Epithelial cell of prostate (primary cell): ENCODE measurements around the gene LGALS7.
"Not testable (repeated sequence)": the region's sequence is repeated elsewhere in the genome, so short reads cannot be mapped to it uniquely, and the experiment has no call there.

Experiments used
- DNase-seq: peaks from one replicate; pipeline ENCODE4 v3.0.0-alpha.2; 2011; ENCODE audit warnings: low read depth, low spot score
- H3K27ac ChIP-seq: fragments of 450-650 bp; 2 replicates; pipeline ENCODE4 v1.5.1; 2017; ENCODE audit warnings: mild to moderate bottlenecking

Gene LGALS7

DNA sequence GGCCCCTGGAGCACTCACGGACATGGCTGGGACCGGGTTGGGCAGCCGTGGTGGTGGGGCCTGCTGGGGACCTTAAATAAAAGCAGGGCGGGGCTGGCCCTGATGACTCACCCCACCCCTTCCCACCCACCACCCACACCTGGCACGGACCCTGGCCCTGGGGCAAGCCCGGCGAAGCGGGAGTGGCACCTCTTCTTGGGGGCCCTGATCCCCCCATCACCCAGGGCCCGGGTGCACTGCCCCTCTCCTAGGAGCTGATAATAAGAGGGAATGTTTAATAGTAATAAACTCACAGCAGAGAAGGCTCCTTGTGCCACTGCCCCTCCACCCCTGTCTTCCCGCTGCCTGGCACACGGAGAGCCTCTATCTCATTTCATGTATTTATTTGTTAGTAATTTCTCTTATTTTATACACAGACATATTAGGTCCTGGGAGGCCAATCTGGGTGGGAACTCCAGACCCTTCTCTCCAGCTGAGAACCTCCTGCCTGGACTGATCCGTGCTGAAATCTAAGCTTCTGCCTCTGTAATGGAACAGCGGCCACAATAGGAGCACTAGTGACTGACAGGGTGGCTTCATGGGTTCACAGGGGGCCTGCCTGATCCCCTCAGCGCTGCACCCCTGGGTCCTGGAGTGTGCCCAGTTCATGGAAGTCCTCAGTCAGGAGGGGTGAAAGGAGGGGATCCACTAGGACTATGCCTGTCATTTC lies at the start of gene LGALS7:
LGALS7 (minus strand) TSS at position 49 of the 709 bp plus-strand sequence; CDS start at position 24, 25 bp downstream.
- no peak within 1 kb of the TSS for H3K27ac ChIP-seq
- DNase-seq = no peak

DNA sequence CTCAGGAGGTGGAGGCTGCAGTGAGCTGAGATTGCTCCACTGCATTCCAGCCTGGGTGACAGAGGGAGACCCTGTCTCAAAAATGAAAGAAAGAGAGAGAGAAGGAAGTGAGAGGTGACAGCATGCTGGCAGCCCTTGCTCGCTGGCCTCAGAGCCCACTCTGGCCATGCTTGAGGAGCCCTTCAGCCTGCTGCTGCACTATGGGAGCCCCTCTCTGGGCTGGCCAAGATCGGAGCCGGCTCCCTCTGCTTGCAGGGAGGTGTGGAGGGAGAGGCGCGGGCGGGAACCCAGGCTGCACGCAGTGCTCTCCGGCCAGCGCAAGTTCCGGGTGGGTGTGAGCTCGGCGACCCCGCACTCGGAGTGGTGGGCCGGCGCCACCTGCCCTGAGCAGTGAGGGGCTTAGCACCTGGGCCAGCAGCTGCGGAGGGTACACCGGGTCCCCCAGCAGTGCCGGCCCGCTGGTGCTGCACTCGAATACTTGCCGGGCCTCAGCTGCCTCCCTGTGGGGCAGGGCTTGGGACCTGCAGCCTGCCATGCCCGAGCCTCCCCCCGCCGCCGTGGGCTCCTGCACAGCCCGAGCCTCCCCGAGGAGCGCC lies 48.0 kb upstream of the LGALS7 start:
- not testable (repeated sequence) for H3K27ac ChIP-seq, DNase-seq

DNA sequence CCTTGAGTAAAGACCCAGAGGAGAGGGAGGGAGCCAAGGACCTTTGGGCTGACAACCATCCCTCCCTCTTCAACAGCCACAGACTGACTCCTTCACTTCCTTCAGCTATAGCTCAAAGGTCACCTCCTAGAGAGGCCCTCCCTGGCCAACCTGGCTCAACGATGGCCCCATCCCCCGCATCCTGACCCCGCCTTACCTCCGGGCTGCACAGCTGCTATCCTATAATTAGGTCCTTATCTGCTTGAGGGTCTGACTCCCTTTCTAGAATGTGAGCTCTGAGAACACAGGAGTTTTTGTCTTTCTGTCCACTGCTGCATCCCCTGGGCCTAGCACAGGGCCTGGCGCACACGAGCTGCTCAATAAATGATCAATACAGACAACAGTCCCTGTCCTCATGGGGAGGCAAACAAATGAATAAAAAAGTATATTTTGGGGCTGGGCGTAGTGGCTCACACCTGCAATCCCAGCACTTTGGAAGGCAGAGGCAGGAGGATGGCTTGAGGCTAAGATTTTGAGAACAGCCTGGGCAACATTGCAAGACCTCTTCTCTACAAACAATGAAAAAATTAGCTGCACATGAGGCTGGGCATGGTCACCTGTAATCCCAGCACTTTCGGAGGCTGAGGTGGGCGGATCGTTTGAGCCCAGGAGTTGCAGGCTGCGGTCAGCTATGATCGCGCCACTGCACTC lies 46.1 kb upstream of the LGALS7 start:
- no peak overlapping the region for H3K27ac ChIP-seq
- DNase-seq = no peak

DNA sequence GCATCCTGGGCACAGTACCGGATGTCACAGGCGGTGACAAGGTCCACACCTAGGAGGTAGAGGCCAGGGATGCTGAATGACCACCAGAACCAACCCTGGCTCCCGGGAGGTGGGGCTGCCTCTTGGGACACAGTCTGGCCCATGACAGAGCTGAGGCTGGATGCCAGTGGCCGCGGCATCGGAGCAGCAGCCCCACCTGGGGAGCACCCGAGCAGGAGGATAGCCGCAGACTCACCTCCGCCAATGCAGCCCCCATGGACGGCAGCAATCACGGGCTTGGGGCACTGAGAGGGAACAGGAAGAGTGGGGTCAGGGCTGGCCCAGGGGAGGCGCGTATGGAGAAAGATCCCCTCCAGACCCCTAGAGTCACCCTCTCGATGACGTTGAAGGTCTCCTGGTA lies 43.8 kb upstream of the LGALS7 start:
- no peak overlapping the region for H3K27ac ChIP-seq
- no peak for DNase-seq

DNA sequence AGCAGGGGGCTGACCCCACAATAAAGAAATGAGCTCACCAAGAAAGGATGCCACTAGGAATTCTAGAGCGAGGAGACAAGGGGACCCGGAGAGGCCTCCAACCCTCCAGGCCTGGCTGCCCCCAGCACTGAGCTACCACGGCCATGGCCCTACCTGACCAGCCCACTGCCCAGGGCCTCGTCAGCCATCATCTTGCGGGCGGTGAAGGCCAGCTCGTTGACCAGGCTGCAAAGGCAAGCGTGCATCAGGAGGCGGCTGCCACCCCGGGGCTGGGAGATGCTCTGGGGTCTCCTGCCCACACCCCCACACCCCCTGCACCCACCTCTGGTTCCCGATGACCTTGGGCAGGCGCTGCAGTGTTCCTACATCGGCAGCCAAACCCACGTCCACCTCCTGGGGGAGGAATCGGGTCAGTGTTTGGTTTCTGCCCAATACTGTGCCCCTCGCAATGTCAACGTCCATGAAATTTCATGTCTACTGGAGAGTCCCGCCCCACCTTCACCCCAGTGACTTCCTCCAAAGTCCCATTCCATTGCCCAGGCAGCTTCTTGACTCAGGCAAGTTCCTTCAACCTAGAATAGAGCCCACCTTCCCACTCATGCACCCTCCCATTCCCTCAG lies 42.9 kb upstream of the LGALS7 start:
- no peak for DNase-seq
- H3K27ac ChIP-seq = no peak overlapping the region

DNA sequence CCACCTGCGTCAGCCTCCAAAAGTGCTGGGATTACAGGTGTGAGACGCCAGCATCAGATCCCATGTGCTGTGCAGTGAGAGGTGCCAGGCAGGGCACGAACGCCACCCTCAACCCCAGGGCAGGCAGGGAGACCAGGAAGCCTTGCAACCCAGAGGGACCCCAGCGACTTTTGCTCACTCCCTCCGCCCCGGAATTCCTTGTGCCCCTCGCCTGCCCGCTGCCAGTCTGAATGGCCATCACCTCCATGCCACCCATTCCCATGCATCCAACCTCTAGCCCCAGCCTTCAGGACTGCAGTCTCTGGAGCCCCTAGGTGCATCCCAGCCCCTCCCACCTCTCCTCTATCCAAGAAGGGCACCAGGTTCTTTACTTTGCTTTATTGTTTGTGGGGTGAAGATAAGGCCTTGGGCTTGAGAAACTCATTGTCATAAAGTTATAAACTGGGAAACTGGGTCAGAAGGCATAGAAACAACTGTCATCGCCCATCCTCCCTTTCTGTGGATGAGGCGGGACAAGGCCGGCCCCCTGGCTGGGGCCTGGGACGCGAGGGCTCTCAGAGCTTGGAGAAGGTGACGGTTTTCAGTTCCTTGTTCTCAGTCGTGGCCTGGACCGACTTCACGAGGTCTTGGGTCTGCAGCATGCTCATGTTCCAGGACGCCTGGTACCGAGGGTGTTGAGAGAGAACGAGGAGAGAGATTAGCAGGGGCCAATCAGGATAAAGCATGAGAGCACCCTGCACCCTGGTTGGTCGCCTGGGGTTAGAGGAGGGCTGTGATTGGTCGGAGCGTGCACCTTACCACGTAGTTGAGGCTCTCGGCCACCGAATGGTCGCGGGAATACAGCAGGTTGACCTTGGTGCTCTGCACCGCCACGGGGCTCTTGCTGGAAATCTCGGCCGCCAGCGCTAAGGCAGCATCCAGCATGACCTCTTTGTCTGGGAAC lies 42.0 kb upstream of the LGALS7 start:
- DNase-seq = no peak
- no peak overlapping the region for H3K27ac ChIP-seq

DNA sequence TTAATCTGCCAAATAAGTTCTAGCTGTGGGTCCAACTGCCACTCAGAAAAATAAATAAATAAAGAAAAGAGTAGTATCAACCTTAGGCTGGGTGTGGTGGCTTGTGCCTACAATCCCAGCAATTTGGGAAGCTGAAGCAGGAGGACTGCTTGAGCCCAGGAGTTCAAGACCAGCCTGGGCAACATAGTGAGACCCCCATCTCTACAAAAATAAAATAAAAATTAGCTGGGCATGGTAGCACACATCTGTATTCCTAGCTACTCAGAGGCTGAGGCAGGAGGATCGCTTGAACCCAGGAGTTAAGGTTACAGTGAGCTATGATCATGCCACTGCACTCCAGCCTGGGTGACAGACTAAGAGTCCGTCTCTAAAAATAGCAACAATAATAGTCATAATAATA lies 40.6 kb upstream of the LGALS7 start:
- H3K27ac ChIP-seq, DNase-seq: not testable (repeated sequence)

DNA sequence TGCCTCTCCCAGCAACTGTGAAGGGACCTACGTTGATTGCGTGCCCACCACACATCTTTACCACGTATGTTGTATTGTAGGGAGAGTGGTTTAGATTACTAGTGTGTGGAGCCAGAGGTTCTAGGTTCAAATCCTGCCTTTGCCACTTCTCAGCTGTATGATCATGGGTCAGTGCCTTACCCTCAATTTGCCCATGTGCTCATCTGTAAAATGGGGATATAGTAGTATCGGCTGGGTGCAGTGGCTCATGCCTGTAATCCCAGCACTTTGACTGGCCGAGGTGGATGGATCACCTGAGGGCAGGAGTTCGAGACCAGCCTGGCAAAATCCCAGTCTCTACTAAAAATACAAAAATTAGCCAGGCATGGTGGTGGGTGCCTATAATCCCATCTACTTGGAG lies 40.0 kb upstream of the LGALS7 start:
- no peak overlapping the region for H3K27ac ChIP-seq
- no peak for DNase-seq

DNA sequence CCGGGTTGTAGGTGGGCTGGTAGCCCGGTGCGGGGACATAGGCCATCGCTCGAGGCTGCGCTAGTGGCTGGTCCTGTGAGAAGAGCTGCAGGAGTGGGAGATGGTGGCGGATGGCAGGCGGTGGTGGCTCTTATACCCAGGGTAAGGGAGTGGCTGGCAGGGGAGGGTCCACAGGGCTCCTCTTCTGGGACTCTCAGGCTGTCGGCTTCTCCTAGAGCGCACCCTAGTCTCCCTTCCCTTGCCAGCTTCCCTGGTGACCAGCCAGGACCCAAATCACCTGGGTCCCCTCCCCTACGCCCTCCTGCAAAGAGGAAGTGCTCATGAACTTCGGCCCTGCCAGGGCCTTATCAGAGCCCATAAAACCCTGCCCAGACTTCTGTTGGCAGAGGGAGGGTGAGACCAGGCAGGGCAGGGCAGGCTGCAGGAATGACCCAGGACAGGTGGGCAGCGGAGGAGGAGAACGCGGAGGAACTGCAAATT lies 39.6 kb upstream of the LGALS7 start, which contains the start of gene LGALS4:
LGALS4 (minus strand) TSS at position 105 of the 480 bp plus-strand sequence; CDS start at position 46, 59 bp downstream.
- H3K27ac ChIP-seq = no peak within 1 kb of the TSS
- no peak for DNase-seq

DNA sequence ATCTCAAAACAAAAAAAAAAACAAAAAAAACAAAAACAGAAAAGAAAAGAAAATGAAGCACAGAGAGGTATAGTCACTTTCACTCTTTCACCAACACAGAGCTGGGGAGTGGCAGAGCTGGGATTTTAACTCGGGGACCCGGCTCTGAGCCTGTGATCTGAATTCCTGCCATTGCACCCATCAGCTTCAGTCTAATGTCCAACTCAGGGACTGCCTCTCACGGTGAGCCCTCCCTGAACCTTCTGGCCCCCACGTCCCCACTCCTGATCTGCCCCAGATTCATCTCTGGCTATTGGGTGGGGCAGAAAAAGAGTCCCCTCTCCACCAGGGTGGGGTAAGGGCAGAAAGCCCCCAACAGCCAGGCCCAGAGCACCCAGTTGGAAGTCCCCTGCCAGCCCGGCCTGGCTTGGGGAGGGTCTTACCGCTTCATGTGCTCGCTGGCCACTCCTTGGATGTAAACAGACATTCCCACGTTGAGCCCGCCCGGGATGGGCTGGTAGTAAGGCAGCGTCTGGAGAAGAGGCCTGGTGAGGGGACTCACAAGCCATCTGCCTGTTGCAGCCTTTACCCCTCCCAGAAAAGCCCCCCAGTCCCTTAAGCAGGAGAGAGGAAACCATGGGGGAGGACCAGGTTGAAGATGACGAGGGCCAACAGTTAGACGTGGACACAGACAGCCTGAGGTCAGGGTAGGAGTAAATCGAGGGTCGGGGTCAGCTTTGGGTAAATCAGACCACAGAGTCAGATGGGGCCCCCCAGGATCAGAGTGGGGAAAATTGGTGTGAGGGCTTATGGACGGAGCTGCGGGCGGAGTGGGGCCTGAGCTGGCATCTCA lies 38.9 kb upstream of the LGALS7 start:
- H3K27ac ChIP-seq = no peak overlapping the region
- no peak for DNase-seq

DNA sequence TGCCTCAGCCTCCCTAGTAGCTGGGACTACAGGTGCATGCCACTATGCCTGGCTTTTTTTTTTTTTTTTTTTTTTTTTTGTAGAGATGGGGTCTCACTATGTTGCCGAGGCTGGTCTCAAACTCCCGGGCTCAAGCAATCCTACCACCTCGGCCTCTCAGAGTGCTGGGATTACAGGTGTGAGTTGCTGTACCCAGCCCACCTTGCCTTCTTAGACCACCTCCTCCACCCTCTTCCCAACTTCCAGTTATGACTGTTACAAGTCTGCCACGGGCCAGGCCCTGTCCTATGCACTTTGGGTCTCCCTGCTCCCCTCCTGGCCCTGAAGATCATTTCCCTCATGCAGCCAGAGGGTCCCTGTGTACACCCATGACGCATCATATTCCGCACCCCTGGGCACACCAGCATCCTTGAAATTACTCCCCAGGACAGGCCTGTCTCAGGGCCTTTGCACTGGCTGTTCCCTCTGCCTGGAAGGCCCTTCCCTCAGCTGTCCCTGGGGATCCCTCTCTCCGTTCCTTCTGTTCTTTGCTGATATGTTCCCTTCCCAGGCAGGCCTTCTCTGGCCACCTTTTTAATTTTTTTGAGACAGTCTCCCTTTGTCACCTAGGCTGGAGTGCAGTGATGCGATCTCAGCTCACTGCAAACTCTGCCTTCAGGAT lies 36.4 kb upstream of the LGALS7 start:
- DNase-seq = no peak
- no peak overlapping the region for H3K27ac ChIP-seq

DNA sequence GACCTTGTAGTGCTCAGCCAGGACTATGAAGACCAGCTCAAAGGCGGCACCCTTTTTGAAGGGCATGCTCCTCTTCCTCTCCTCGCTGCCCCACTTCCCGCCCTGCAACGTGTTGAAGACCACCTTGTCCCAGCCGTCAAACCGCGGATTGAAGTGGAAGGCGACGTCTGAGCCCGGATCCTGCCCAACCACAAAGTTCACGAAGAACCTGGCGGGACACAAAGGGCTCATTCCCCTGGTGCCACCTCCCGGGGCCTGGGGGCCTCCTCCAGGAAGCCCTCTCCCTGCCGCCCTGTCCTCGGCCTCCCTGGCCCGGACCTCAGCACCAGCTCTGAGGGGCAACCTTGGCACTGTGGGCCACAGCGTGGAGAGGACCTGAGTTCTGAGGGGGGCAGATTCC lies 35.4 kb upstream of the LGALS7 start:
- DNase-seq = no peak
- H3K27ac ChIP-seq = no peak overlapping the region

DNA sequence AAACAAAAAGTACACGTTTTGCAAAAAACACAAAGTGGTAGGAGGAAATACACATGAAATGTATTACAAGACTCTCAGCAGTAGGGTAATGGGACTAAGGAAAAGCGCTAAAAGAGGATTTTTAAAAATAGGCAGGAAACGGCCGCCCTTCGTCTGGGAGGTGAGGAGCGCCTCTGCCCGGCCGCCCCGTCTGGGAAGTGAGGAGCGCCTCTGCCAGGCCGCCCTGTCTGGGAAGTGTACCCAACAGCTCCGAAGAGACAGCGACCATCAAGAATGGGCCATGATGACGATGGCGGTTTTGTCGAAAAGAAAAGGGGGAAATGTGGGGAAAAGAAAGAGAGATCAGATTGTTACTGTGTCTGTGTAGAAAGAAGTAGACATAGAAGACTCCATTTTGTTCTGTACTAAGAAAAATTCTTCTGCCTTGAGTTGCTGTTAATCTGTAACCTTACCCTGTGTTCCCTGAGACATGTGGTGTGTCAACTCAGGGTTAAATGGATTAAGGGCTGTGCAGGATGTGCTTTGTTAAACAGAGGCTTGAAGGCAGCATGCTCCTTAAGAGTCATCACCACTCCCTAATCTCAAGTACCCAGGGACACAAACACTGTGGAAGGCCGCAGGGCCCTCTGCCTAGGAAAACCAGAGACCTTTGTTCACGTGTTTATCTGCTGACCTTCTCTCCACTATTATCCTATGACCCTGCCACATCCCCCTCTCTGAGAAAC lies 34.2 kb upstream of the LGALS7 start:
- not testable (repeated sequence) for DNase-seq
- H3K27ac ChIP-seq = peak overlapping the region; percentile 84

DNA sequence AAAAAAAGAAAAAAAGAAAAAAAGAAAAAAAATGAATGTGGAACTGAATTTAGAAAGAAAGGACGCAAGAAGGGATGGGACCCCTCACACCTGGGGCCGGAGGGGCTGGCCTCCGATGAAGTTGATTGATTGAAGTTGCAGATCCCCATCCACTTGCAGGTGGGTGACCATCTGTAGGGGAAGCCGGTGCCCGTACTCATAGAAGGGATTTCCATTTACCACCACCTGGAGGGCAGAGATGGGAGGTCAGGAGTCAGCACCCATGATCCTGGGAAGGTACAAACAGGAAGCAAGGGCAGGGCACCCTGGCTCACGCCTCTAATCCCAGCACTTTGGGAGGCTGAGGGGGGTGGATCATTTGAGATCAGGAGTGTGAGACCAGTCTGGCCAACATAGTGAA lies 33.1 kb upstream of the LGALS7 start:
- DNase-seq = no peak
- no peak overlapping the region for H3K27ac ChIP-seq

DNA sequence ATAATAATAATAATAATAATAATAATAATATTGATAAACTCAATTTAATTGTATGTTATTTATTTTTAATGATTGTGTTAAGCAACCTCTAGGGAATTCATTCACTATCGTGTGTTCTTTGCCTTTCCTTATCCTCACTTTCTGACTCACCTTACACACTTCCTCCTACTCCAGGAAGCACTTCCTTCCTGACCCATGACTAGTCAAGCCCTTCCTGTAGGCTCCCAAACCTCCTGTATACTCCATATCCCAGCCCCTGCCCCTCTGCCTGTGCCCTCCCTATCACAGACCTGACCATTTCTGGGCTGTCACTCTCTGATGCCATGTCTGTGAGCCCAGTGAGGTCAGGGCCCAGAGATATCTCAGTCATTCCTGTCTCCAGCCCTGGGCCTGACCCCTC lies 31.9 kb upstream of the LGALS7 start:
- peak overlapping the region; percentile 54 for H3K27ac ChIP-seq
- no peak for DNase-seq

DNA sequence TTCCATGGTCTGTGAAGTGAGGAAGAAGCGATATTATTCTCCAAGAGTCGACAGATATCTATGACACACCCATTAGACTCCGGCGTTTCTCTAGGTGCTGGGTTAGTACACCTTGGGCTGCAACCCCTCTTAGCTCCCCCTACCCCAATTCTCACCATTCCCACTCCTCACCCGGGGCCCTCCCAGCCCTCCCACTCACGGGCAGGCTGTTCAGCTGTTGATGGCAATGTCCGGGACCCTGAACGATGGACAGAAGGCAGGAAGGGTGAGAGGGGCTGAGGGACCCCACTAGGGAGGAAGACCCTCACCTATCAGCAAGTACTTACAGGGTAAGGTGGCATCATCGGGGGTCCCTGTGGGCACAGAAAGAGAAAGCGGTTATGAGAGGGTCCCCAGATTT lies 30.2 kb upstream of the LGALS7 start:
- no peak overlapping the region for H3K27ac ChIP-seq
- no peak for DNase-seq

DNA sequence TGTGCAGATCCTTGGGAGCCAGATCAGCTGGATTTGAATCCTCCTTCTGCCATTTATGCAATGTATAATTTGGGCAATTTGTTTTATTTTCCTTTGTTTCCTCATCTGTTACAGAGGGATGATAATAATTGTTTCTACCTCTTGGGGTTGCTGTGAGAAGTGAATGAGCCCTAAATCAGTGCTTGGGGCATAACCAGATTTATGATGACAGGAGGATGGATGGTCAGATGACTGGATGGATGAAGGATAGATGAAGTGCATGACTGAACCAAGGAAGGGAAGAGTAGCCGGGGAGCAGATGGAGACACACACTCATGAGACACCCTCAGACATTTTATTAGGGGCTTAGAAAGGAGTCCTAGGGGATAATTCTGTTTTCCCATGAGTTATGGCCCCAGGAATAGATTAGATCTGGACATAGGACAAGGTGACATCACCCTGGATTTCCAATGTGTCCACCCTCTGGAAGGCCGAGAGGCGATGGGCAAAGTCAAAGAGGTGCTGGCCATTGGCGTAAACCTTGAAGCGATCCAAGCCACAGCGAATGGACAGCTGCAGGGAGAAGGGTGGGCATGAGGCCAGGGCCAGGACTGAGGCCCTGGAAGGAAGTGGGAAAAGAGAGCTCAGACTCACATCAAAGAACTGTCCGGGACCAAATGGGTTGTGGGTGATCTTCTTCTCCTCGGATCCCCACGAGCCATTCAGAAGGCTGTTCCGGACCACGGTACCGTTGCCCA lies 28.2 kb upstream of the LGALS7 start:
- DNase-seq = no peak
- no peak overlapping the region for H3K27ac ChIP-seq
